Measurements from ENCODE around the gene TNS3.

DNA sequence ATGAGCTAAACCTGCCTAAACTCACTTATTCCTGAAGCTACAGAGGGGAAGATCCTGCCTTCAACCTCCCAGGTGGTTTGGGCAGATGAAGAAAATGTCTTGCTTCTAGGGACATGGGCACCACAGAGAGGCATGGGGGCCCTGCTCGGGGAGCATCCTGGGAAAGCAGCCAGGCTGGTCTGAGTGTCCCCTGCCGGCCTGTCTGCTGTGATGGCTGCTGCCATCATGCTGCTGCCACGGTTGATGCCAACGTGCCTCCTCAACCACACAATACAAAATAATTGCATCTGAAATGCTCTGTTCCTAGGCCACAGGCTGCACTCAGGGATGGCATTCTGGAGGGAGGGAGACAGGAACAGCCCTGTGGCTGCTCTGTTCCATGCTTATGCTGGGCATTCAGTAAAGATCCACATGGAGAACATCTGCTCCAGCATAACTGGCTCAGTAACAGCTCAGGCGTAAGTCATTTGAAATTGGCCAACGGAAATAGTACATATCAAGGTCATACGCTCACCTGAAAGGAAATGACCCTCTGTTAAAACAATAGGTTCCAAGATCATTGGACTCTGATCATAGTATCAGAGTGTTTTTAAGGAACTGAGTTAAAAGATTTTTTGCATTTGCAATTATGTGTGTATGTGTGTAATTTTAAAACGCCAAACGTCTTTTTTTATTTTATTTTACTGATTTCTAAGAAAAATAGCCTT is 299.0 kb downstream of the TNS3 start:
- TF ChIP-seq POLR2A (IDR thresholded peaks at IDR 0.05; ENCODE audit: low read length) (no peak), GATA1 (IDR thresholded peaks at IDR 0.05; ENCODE audit: low read depth, low read length) (no peak)
